K562 (cell line): ENCODE results near the gene LRRC10. TPM values are rescaled to one million over a fixed set of nuclear protein-coding genes. Genes with fewer than 3 reads are reported as not detected.
A peak's percentile ranks its signal among the peaks of the same experiment; 100 is the strongest.

Experiments
- CBFB ChIP-seq: sonication (generic); formaldehyde crosslinking; IDR thresholded peaks from 2 replicates; pipeline ENCODE4 v1.4.0; 2020; ENCODE audit warnings: mild to moderate bottlenecking, missing genetic modification reagents
- CXXC5 ChIP-seq: fragments of 250-450 bp; sonication (Bioruptor Pico); IDR thresholded peaks from 2 replicates; pipeline ENCODE4 v1.8.0; 2022; ENCODE audit warnings: inconsistent platforms, mild to moderate bottlenecking, moderate library complexity
- DMBX1 ChIP-seq: fragments of 250-450 bp; sonication (Bioruptor Pico); IDR thresholded peaks from 2 replicates; pipeline ENCODE4 v1.8.0; 2022; ENCODE audit warnings: inconsistent platforms, mild to moderate bottlenecking, moderate library complexity, borderline replicate concordance
- ETV6 ChIP-seq, 3 experiments: fragments of 150-350 bp in 1 of 3; sonication (generic) in 1 of 3; formaldehyde crosslinking in 1 of 3; IDR thresholded peaks; 2 replicates each; pipeline versions ENCODE4 v1.6.1 to v1.8.0; 2014 to 2022; ENCODE audit warnings: borderline replicate concordance in 2 of 3, low read depth in 2 of 3, antibody characterized with exemption in 1 of 3, low read length in 1 of 3, mild to moderate bottlenecking in 1 of 3, missing genetic modification reagents in 1 of 3
- FOS ChIP-seq: IDR thresholded peaks from 3 replicates; pipeline ENCODE4 v1.6.1; 2011; ENCODE audit not compliant: insufficient read length; ENCODE audit errors: extremely low read depth
- HMGN3 ChIP-seq: IDR thresholded peaks from 2 replicates; pipeline ENCODE4 v1.6.1; 2011; ENCODE audit warnings: borderline replicate concordance, low read depth, mild to moderate bottlenecking, mixed read lengths, low read length; ENCODE audit not compliant: insufficient read length; ENCODE audit errors: extremely low read depth
- HNRNPUL1 ChIP-seq: fragments of 200-400 bp; formaldehyde crosslinking; IDR thresholded peaks from 2 replicates; pipeline ENCODE4 v1.6.1; 2017; ENCODE audit warnings: low read length
- IFI16 ChIP-seq: fragments of 250-450 bp; sonication (Bioruptor Pico); IDR thresholded peaks from 2 replicates; pipeline ENCODE4 v2.1.2; 2022; ENCODE audit warnings: mild to moderate bottlenecking, inconsistent platforms
- KDM2B ChIP-seq: fragments of 250-450 bp; sonication (Bioruptor Pico); IDR thresholded peaks from 2 replicates; pipeline ENCODE4 v1.8.0; 2021; ENCODE audit warnings: mild to moderate bottlenecking, moderate library complexity
- KLF6 ChIP-seq: fragments of 250-450 bp; sonication (Bioruptor Pico); IDR thresholded peaks from 2 replicates; pipeline ENCODE4 v1.4.0; 2020; ENCODE audit warnings: mild to moderate bottlenecking, moderate library complexity, borderline replicate concordance
- NR2F6 ChIP-seq: fragments of 450-650 bp; formaldehyde crosslinking; IDR thresholded peaks from 2 replicates; pipeline ENCODE4 v1.4.0; 2020; ENCODE audit warnings: mild to moderate bottlenecking
- POU5F1 ChIP-seq: fragments of 150-350 bp; IDR thresholded peaks from 2 replicates; pipeline ENCODE4 v1.6.1; 2014; ENCODE audit warnings: borderline replicate concordance, low read length, low read depth, mild to moderate bottlenecking; ENCODE audit not compliant: partially characterized antibody
- U2AF1 ChIP-seq: fragments of 200-400 bp; formaldehyde crosslinking; optimal IDR thresholded peaks from 2 replicates; pipeline ENCODE3; 2017; ENCODE audit warnings: mild to moderate bottlenecking, low read depth, low read length, moderate library complexity
- ZBTB7A ChIP-seq: IDR thresholded peaks from 2 replicates; pipeline ENCODE4 v1.6.1; 2011; ENCODE audit warnings: low read depth, mild to moderate bottlenecking, low read length, moderate library complexity, borderline replicate concordance; ENCODE audit not compliant: control insufficient read depth
- ZNF24 ChIP-seq: fragments of 450-650 bp; IDR thresholded peaks from 2 replicates; pipeline ENCODE4 v1.6.1; 2016
- ZNF274 ChIP-seq: IDR thresholded peaks from 2 replicates; pipeline ENCODE4 v1.6.1; 2011; ENCODE audit warnings: low read depth, mild to moderate bottlenecking, low read length, moderate library complexity, borderline replicate concordance
- polyA plus RNA-seq, 8 experiments: library from polyadenylated mRNA; depleted of rRNA in 4 of 8; stranded (reverse) in 5 of 8; unstranded in 3 of 8; fragments of >200 nt; fragmentation: Nextera tagmentation in 2 of 8; fragmentation: Illumina TruSeq in 1 of 8; extraction: Ambion mirVana in 2 of 8; extraction: Trizol in 1 of 8; gene quantifications; 2 replicates each; pipeline versions ENCODE4 v1.2.1 to v1.2.3, GENCODE V29; 2011 to 2014; ENCODE audit warnings: inconsistent platforms in 1 of 8, missing spikeins in 1 of 8
- total RNA-seq, 7 experiments: library from RNA; depleted of rRNA in 6 of 7; stranded (reverse); fragments of >200 nt in 6 of 7; fragmentation: Illumina TruSeq in 2 of 7; extraction: Trizol in 2 of 7; gene quantifications; 2 replicates each; pipeline versions ENCODE4 v1.2.1 to v1.2.3, GENCODE V29; 2011 to 2021; ENCODE audit warnings: low replicate concordance in 1 of 7
- TF ChIP-seq, protein P1 (sequence below): fragments of 250-450 bp; sonication (Bioruptor Pico); IDR thresholded peaks from 2 replicates; pipeline ENCODE4 v1.4.0; 2020; ENCODE audit warnings: mild to moderate bottlenecking
- TF ChIP-seq, protein P2 (sequence below): fragments of 450-650 bp; conservative IDR thresholded peaks from 2 replicates; pipeline ENCODE4 v1.6.1; 2016; ENCODE audit warnings: missing genetic modification characterization, low read depth, mild to moderate bottlenecking, control low read depth, missing compliant biosample characterization
- TF ChIP-seq, protein P3 (sequence below), 2 experiments: fragments of 450-650 bp in 1 of 2; sonication (generic) in 1 of 2; formaldehyde crosslinking; conservative IDR thresholded peaks; 2 replicates each; pipeline versions ENCODE4 v1.4.0 to v1.8.1; 2020 to 2022; ENCODE audit warnings: mild to moderate bottlenecking in 1 of 2, missing genetic modification reagents in 1 of 2
- TF ChIP-seq, protein P4 (sequence below): fragments of 450-650 bp; IDR thresholded peaks from 2 replicates; pipeline ENCODE4 v1.6.1; 2016; ENCODE audit warnings: mild to moderate bottlenecking

The LRRC10 gene
- total and polyA plus RNA-seq, 9 of the 15 experiments (the other 6 are each of a cell fraction or from before 2014, with no cell fraction given), result 0.09 TPM; not detected in 8

DNA sequence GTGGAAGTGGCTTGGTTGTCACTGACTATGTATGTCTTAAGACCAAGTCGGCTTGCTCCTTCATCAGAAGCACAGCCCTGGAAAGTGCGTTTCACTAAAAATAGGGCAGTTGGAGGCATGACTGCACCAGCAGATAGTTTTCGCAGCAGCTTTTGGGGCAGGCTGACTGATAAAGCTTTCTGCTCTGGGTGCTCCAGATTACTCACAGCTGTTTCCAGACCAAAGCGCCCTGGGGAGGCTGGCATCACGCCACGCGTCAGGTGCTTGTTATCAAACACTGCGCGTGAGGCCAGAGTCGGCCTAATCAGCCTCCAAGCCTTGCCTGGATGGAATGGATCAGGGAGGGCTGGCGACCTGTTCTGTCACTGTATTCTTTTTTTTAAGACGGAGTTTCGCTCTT lies 13.3 kb upstream of the LRRC10 start (continued):
- TF ChIP-seq, protein P1, sequence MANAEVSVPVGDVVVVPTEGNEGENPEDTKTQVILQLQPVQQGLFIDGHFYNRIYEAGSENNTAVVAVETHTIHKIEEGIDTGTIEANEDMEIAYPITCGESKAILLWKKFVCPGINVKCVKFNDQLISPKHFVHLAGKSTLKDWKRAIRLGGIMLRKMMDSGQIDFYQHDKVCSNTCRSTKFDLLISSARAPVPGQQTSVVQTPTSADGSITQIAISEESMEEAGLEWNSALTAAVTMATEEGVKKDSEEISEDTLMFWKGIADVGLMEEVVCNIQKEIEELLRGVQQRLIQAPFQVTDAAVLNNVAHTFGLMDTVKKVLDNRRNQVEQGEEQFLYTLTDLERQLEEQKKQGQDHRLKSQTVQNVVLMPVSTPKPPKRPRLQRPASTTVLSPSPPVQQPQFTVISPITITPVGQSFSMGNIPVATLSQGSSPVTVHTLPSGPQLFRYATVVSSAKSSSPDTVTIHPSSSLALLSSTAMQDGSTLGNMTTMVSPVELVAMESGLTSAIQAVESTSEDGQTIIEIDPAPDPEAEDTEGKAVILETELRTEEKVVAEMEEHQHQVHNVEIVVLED (CRISPR knock-in tag), result no peak
- TF ChIP-seq ZNF274 (peak; percentile 90), NR2F6 (CRISPR knock-in tag) (no peak), KDM2B (CRISPR knock-in tag) (peak; percentile 76; the same call in 1 of the 2 replicates), KLF6 (peak; percentile 55; the same call in 1 of the 2 replicates), ETV6 (IDR thresholded peaks at IDR 0.05; ENCODE audit: borderline replicate concordance in 1 of 2, low read depth in 2 of 2, low read length in 1 of 2) (peak in 1 of 2 experiments; percentile 74; a peak in 1 of 4 replicates), ETV6 (CRISPR knock-in tag; IDR thresholded peaks at IDR 0.05; ENCODE audit: borderline replicate concordance) (no peak), U2AF1 (no peak), HMGN3 (peak; percentile 92), CXXC5 (CRISPR knock-in tag) (peak; percentile 99), ZNF24 (peak; percentile 78), CBFB (CRISPR knock-in tag) (peak; percentile 82; the same call in 1 of the 2 replicates), DMBX1 (CRISPR knock-in tag) (peak; percentile 99), FOS (no peak), POU5F1 (no peak), IFI16 (no peak), ZBTB7A (no peak), HNRNPUL1 (no peak)
- TF ChIP-seq, protein P2, sequence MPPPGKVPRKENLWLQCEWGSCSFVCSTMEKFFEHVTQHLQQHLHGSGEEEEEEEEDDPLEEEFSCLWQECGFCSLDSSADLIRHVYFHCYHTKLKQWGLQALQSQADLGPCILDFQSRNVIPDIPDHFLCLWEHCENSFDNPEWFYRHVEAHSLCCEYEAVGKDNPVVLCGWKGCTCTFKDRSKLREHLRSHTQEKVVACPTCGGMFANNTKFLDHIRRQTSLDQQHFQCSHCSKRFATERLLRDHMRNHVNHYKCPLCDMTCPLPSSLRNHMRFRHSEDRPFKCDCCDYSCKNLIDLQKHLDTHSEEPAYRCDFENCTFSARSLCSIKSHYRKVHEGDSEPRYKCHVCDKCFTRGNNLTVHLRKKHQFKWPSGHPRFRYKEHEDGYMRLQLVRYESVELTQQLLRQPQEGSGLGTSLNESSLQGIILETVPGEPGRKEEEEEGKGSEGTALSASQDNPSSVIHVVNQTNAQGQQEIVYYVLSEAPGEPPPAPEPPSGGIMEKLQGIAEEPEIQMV (tag), result no peak; the same call in 1 of the 2 replicates
- TF ChIP-seq, protein P3, sequence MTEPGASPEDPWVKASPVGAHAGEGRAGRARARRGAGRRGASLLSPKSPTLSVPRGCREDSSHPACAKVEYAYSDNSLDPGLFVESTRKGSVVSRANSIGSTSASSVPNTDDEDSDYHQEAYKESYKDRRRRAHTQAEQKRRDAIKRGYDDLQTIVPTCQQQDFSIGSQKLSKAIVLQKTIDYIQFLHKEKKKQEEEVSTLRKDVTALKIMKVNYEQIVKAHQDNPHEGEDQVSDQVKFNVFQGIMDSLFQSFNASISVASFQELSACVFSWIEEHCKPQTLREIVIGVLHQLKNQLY (CRISPR knock-in tag; conservative IDR thresholded peaks at IDR 0.05), result no peak
- TF ChIP-seq, protein P4, sequence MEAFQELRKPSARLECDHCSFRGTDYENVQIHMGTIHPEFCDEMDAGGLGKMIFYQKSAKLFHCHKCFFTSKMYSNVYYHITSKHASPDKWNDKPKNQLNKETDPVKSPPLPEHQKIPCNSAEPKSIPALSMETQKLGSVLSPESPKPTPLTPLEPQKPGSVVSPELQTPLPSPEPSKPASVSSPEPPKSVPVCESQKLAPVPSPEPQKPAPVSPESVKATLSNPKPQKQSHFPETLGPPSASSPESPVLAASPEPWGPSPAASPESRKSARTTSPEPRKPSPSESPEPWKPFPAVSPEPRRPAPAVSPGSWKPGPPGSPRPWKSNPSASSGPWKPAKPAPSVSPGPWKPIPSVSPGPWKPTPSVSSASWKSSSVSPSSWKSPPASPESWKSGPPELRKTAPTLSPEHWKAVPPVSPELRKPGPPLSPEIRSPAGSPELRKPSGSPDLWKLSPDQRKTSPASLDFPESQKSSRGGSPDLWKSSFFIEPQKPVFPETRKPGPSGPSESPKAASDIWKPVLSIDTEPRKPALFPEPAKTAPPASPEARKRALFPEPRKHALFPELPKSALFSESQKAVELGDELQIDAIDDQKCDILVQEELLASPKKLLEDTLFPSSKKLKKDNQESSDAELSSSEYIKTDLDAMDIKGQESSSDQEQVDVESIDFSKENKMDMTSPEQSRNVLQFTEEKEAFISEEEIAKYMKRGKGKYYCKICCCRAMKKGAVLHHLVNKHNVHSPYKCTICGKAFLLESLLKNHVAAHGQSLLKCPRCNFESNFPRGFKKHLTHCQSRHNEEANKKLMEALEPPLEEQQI, result peak; percentile 93
